Activated naive CD8-positive, alpha-beta T cell treated with anti-CD3 and anti-CD28 coated beads for 36 hours (primary cell): Measurements from ENCODE around the gene PBX3. TPM values are rescaled to one million over a fixed set of nuclear protein-coding genes. Genes with fewer than 3 reads are reported as not detected.

Experiments
- DNase-seq: peaks from one replicate; pipeline ENCODE4 v3.0.0; 2021
- H3K27ac Mint-ChIP-seq: one replicate; pipeline ENCODE4 v1.8.0; 2022; ENCODE audit warnings: mild to moderate bottlenecking, moderate library complexity, mixed read lengths
- H3K27me3 Mint-ChIP-seq: one replicate; pipeline ENCODE4 v1.8.0; 2022; ENCODE audit warnings: mild to moderate bottlenecking, mixed read lengths
- H3K36me3 Mint-ChIP-seq: one replicate; pipeline ENCODE4 v1.8.0; 2021; ENCODE audit warnings: mild to moderate bottlenecking, mixed read lengths
- H3K4me1 Mint-ChIP-seq: one replicate; pipeline ENCODE4 v1.8.0; 2021; ENCODE audit warnings: mixed read lengths
- H3K4me3 Mint-ChIP-seq: one replicate; pipeline ENCODE4 v1.8.0; 2022; ENCODE audit warnings: mild to moderate bottlenecking, moderate library complexity, mixed read lengths
- H3K9me3 Mint-ChIP-seq: one replicate; pipeline ENCODE4 v1.8.0; 2022; ENCODE audit warnings: mixed read lengths
- total RNA-seq, 2 experiments: library from RNA; stranded (reverse); gene quantifications; one replicate each; pipeline ENCODE4 v1.2.3, GENCODE V29; 2021

The PBX3 gene
- total RNA-seq, 2 experiments from 2014 or later: 14.6 to 14.9 TPM

- no peaks in the 10 kb centered on the region for H3K4me1 Mint-ChIP-seq
- no peak overlapping the region for H3K4me3 Mint-ChIP-seq
- no peaks in the 10 kb centered on the region for H3K27me3 Mint-ChIP-seq
- no peaks in the 10 kb centered on the region for H3K9me3 Mint-ChIP-seq
- no peak for DNase-seq
- no peaks in the 10 kb centered on the region for H3K36me3 Mint-ChIP-seq
- H3K27ac Mint-ChIP-seq: no peak overlapping the region
These were observed 255.5 kb downstream of the PBX3 start for GRCh38 chr9:126002476-126003350.

DNA sequence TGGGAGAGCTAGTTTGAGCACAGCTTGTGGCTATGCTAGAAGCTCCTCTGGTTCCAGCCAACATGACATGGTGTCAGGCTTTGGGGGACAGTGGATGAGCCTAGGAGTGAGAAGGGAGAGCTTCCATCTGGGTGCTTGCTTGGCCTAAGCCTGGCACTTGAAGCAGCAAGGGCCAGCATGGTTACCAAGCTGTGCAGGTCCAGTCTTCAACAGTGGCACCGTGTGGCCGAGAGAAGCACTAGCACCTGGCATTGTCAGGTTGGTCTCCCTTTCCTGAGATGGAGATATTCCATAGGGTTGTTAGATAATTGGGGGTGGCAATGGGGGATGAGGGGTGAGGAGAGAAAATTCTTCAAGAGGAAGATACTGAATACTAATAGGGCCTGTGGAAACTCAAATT lies 261.9 kb downstream of the PBX3 start:
- Mint-ChIP-seq H3K4me1 (no peaks in the 10 kb centered on the region), H3K27me3 (no peaks in the 10 kb centered on the region), H3K36me3 (peaks cover 9% of the 10 kb centered on the region), H3K27ac (no peak overlapping the region), H3K9me3 (peaks cover 21% of the 10 kb centered on the region), H3K4me3 (no peak overlapping the region)
- DNase-seq: no peak

- Mint-ChIP-seq H3K36me3 (no peaks in the 10 kb centered on the region), H3K4me3 (no peak overlapping the region), H3K4me1 (no peaks in the 10 kb centered on the region), H3K9me3 (peaks cover 3% of the 10 kb centered on the region), H3K27me3 (no peaks in the 10 kb centered on the region), H3K27ac (no peak overlapping the region)
- no peak for DNase-seq
These were observed 267.6 kb downstream of the PBX3 start for GRCh38 chr9:126014726-126015125.

DNA sequence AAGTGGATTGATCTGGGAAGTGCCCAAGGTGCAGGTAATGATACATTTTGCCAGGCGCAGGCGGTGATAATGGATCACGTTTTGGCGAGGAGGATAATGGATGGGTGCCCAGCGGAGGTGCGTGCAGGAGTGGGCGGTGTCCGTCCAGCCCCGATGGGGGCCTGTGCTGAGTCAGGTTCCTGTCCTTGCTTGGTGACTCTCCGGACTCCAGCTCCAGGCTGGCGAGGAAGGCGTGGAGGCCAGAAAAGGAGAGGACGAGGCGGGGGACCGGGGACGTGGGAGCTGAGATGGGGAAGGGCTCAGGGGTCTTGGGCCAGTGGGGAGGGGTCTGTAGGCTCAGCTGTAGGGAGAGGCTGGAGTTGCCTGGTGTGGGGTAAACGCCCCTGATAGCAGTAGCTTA lies 268.3 kb downstream of the PBX3 start:
- Mint-ChIP-seq H3K4me1 (no peaks in the 10 kb centered on the region), H3K36me3 (no peaks in the 10 kb centered on the region), H3K9me3 (peaks cover 2% of the 10 kb centered on the region), H3K27me3 (no peaks in the 10 kb centered on the region), H3K27ac (no peak overlapping the region), H3K4me3 (no peak overlapping the region)
- DNase-seq: no peak

DNA sequence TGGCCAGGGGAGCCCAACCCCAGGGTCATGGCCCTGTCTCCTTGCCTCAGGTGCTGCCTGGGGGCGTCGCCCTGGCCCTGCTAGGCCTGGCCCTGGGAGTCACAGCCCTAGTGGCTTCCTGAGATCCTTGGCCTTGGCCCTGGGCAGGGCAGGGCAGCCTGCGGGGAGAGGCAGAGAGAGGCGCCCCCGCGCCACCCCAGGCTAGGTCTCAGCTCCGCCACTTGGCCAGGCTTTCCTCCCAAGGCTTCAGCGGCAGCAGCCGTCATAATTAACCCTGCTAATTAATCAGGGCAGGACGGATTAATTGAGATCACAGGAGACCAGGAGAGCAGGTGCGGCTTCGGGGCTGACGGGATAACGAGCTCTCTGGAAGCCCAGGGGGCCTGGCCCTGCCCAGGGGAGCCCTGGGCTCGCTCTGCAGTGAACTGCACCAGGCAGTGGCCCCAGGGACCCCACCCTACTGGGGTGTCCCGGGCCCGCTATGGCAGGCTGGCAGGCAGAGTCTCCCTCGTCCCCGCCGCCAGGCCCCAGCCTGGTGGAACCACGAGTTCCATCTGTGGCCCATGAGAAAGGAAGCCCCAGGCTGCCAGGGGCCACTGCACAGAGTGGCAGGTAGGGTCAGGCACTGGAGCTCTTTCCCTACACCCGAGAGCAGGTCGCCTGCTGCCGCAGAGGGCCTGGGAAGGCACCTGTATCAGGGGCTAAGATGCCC lies 269.6 kb downstream of the PBX3 start:
- Mint-ChIP-seq H3K27ac (no peak overlapping the region), H3K4me3 (no peak overlapping the region), H3K27me3 (no peaks in the 10 kb centered on the region), H3K4me1 (no peaks in the 10 kb centered on the region), H3K9me3 (no peaks in the 10 kb centered on the region), H3K36me3 (no peaks in the 10 kb centered on the region)
- DNase-seq: no peak

Other genes starting within 250 kb of the PBX3 start
- 10 to 100 TPM; 91.8 to 92.2 TPM for gene MAPKAP1, start 40.2 kb upstream of the PBX3 start, total RNA-seq